OCI-LY7 (cell line): Measurements from ENCODE around the gene STARD3. TPM values are rescaled to one million over a fixed set of nuclear protein-coding genes. Genes with fewer than 3 reads are reported as not detected.

Source experiments
- BruUV-seq: library from RNA; stranded (reverse); fragments of 400-500 nt; replicated peaks from 2 replicates; lab custom pipeline; 2021; lab: Mats Ljungman, UMichigan
- CTCF ChIA-PET: fragments of 300-600 bp; sonication (Branson Sonifier 250); formaldehyde crosslinking; loops from one replicate; lab custom pipeline; 2022; ENCODE audit warnings: antibody characterized with exemption; ENCODE audit not compliant: unreplicated experiment; lab: Charles Lee
- POLR2A ChIA-PET: fragments of 300-600 bp; sonication (Branson Sonifier 250); formaldehyde crosslinking; loops from one replicate; lab custom pipeline; 2022; ENCODE audit warnings: antibody characterized with exemption; lab: Charles Lee
- DNase-seq: peaks from one replicate; pipeline ENCODE4 v3.0.0-alpha.2; 2015; ENCODE audit warnings: low spot score
- H2AFZ ChIP-seq: fragments of 200-600 bp; sonication (generic), shearing (Covaris generic); 2 replicates; pipeline ENCODE4 v1.6.1; 2014; ENCODE audit warnings: mild to moderate bottlenecking, antibody characterized with exemption, low read length, moderate library complexity
- H3K27ac ChIP-seq: fragments of 200-600 bp; sonication (generic); 2 replicates; pipeline ENCODE4 v1.5.1; 2014; ENCODE audit warnings: mixed run types, low read depth, mild to moderate bottlenecking, moderate library complexity, low read length, inconsistent platforms; ENCODE audit not compliant: poor library complexity, severe bottlenecking
- H3K36me3 ChIP-seq: fragments of 200-600 bp; sonication (generic); 2 replicates; pipeline ENCODE4 v1.6.1; 2014; ENCODE audit warnings: mild to moderate bottlenecking, antibody characterized with exemption, low read length, moderate library complexity, mixed read lengths; ENCODE audit not compliant: insufficient read depth
- H3K4me1 ChIP-seq: fragments of 200-600 bp; sonication (generic); 2 replicates; pipeline ENCODE4 v1.5.1; 2014; ENCODE audit warnings: mild to moderate bottlenecking, low read length; ENCODE audit not compliant: insufficient read depth, poor library complexity, severe bottlenecking
- H3K4me2 ChIP-seq: fragments of 200-600 bp; sonication (generic); 2 replicates; pipeline ENCODE4 v1.6.1; 2014; ENCODE audit warnings: mild to moderate bottlenecking, low read length
- H3K4me3 ChIP-seq: fragments of 200-600 bp; sonication (generic); 2 replicates; pipeline ENCODE4 v1.5.1; 2014; ENCODE audit warnings: mild to moderate bottlenecking, low read depth, low read length; ENCODE audit not compliant: poor library complexity, severe bottlenecking
- H3K79me2 ChIP-seq: fragments of 200-600 bp; sonication (generic); 2 replicates; pipeline ENCODE4 v1.6.1; 2016; ENCODE audit warnings: low read depth, mild to moderate bottlenecking, low read length, moderate library complexity, mixed read lengths; ENCODE audit not compliant: insufficient read depth
- H3K9me2 ChIP-seq: fragments of 200-600 bp; sonication (generic); 2 replicates; pipeline ENCODE4 v1.6.1; 2016; ENCODE audit warnings: mild to moderate bottlenecking, low read length, mixed read lengths; ENCODE audit not compliant: insufficient read depth
- H3K9me3 ChIP-seq: fragments of 200-600 bp; sonication (generic); 2 replicates; pipeline ENCODE4 v1.6.1; 2014; ENCODE audit warnings: mild to moderate bottlenecking, mixed run types, low read length, mixed read lengths
- H4K20me1 ChIP-seq: fragments of 200-600 bp; sonication (generic); 2 replicates; pipeline ENCODE4 v1.6.1; 2014; ENCODE audit warnings: mild to moderate bottlenecking, antibody characterized with exemption, low read length, moderate library complexity, mixed read lengths; ENCODE audit not compliant: insufficient read depth
- CTCF ChIP-seq: fragments of 200-600 bp; sonication (generic); conservative IDR thresholded peaks from 2 replicates; pipeline ENCODE4 v1.5.1; 2014; ENCODE audit warnings: mild to moderate bottlenecking, antibody characterized with exemption, low read length, moderate library complexity, mixed read lengths
- EZH2phosphoT487 ChIP-seq: fragments of 200-600 bp; sonication (generic); IDR thresholded peaks from 2 replicates; pipeline ENCODE4 v1.6.1; 2018; ENCODE audit warnings: low read depth, borderline replicate concordance, mild to moderate bottlenecking, mixed run types, antibody characterized with exemption, low read length, moderate library complexity, mixed read lengths
- intact Hi-C: fragments of 100-400 bp; cut with micrococcal nuclease; formaldehyde crosslinking; loops from one replicate; pipeline ENCODE4 v1.10.0; 2022; ENCODE audit not compliant: unreplicated experiment
- total RNA-seq, 2 experiments: library from RNA; depleted of rRNA in 1 of 2; stranded (reverse); fragments of >200 nt in 1 of 2; shearing (Covaris generic) in 1 of 2; gene quantifications; 2 replicates each; pipeline ENCODE4 v1.2.3, GENCODE V29; 2014 to 2022

Gene STARD3
- total RNA-seq, 2 experiments from 2014 or later: 36.5 to 54.2 TPM

GRCh38 chr17:39701012-39701783, 64.3 kb downstream of the STARD3 start:
- CTCF ChIA-PET: no interaction called here
- intact Hi-C loops: no loop called here
- H3K9me3 ChIP-seq: no peaks in the 10 kb centered on the region
- TF ChIP-seq CTCF (no peak), EZH2phosphoT487 (no peak)
- no peak overlapping the region for H3K4me3 ChIP-seq
- no peak overlapping the region for H3K27ac ChIP-seq
- no TSS peak for BruUV-seq
- H3K36me3 ChIP-seq: no peaks in the 10 kb centered on the region
- peaks cover 4% of the 10 kb centered on the region for H3K4me1 ChIP-seq
- H2AFZ ChIP-seq: no peak overlapping the region
- no peaks in the 10 kb centered on the region for H4K20me1 ChIP-seq
- no peak overlapping the region for H3K4me2 ChIP-seq
- no peaks in the 10 kb centered on the region for H3K9me2 ChIP-seq
- POLR2A ChIA-PET: interaction anchor here (0.6 to 0.9 kb wide), 2 partner anchors 9 to 30 kb away, joined by 3 to 4 read pairs; no protein-coding TSS in a partner anchor
- DNase-seq: no peak
- no peaks in the 10 kb centered on the region for H3K79me2 ChIP-seq

GRCh38 chr17:39701784-39702422, 65.0 kb downstream of the STARD3 start:
- Histone ChIP-seq H3K9me2 (no peaks in the 10 kb centered on the region), H3K36me3 (no peaks in the 10 kb centered on the region), H3K27ac (no peak overlapping the region), H4K20me1 (no peaks in the 10 kb centered on the region), H3K4me1 (peaks cover 4% of the 10 kb centered on the region), H3K9me3 (no peaks in the 10 kb centered on the region), H3K79me2 (no peaks in the 10 kb centered on the region), H2AFZ (no peak overlapping the region), H3K4me2 (no peak overlapping the region), H3K4me3 (no peak overlapping the region)
- intact Hi-C loops: no loop called here
- POLR2A ChIA-PET: interaction anchor here (0.6 kb wide), 1 partner anchor 29 kb away, joined by 4 read pairs; no protein-coding TSS in a partner anchor
- no peak for DNase-seq
- no TSS peak for BruUV-seq
- CTCF ChIA-PET: no interaction called here
- TF ChIP-seq EZH2phosphoT487: no peak
- no peak for TF ChIP-seq CTCF
